D721Med (cell line): ENCODE results near the gene SH2D1A.
"Not testable (repeated sequence)": the region's sequence is repeated elsewhere in the genome, so short reads cannot be mapped to it uniquely, and the experiment has no call there.

Source experiments
- DNase-seq: peaks from one replicate; pipeline ENCODE4 v3.0.0; 2011; ENCODE audit warnings: low spot score; ENCODE audit not compliant: insufficient read length
- FAIRE-seq: peaks from 2 replicates; lab custom pipeline; 2011; peaks lifted over from hg19 to GRCh38; lab: Jason Lieb, UNC
- TF ChIP-seq, protein P1 (sequence below): IDR thresholded peaks from 2 replicates; pipeline ENCODE4 v1.5.1; 2012; ENCODE audit warnings: mild to moderate bottlenecking, control low read depth; ENCODE audit not compliant: insufficient read depth; ENCODE audit errors: missing control alignments

Gene SH2D1A

DNA sequence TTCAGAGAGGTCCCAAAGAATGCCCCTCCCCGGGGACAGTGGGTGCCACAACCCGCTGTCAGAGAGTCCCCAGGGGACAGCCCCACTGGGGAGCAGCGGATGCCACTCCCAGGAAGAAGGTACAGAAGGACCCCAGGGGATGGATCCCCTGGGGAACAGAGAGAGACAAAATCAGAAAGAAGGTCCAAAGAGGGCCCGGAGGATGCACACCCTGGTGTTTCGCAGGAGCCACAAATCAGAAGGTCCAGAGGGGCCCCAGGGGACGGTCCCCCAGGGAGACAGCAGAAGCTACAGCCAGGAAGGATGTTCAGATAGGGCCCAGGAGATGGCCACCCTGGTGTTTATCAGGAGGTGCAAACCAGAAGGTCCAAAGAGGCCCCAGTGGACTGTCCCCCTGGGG is 12.5 kb upstream of the SH2D1A start:
- TF ChIP-seq, protein P1, sequence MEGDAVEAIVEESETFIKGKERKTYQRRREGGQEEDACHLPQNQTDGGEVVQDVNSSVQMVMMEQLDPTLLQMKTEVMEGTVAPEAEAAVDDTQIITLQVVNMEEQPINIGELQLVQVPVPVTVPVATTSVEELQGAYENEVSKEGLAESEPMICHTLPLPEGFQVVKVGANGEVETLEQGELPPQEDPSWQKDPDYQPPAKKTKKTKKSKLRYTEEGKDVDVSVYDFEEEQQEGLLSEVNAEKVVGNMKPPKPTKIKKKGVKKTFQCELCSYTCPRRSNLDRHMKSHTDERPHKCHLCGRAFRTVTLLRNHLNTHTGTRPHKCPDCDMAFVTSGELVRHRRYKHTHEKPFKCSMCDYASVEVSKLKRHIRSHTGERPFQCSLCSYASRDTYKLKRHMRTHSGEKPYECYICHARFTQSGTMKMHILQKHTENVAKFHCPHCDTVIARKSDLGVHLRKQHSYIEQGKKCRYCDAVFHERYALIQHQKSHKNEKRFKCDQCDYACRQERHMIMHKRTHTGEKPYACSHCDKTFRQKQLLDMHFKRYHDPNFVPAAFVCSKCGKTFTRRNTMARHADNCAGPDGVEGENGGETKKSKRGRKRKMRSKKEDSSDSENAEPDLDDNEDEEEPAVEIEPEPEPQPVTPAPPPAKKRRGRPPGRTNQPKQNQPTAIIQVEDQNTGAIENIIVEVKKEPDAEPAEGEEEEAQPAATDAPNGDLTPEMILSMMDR = no peak
- no peak for DNase-seq
- FAIRE-seq = no peak

DNA sequence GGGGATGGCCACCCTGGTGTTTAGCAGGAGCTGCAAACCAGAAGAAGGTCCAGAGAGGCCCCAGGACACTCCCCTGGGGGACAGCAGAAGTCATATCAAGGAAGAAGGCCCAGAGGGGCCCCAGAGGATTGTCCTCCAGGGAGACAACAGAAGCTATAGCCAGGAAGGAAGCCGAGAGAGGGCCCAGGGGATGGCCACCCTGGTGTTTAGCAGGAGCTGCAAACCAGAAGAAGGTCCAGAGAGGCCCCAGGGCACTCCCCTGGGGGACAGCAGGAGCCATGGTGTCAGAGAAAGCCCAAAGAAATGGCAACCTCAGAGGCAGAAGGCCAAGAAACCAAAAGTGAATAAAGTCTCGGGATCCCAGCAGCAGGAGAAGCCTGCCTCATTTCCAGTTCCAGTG is 11.8 kb upstream of the SH2D1A start:
- not testable (repeated sequence) for DNase-seq, FAIRE-seq

- TF ChIP-seq, protein P1 = no peak
- no peak for FAIRE-seq
- no peak for DNase-seq
Observed at GRCh38 chrX:124335598-124335997, 10.8 kb upstream of the SH2D1A start.

DNA sequence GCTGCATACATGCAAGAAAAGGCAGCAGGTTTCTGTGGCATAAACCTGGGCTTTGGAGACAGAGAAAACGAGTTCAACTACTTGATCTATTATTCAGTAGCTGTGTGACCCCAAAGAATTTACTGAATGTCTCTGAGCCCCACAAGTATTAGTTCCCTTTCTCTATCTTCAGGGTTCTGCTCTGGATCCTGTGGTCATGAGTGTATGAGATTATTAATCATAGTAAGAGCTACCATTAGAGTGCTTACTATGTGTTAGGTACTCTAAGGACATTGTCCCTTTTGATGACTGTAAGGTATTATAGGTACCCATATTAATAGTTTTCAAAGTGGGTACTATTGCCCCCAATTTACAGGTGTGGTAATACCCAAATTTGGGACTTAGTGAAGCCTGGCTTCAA is 8.4 kb upstream of the SH2D1A start:
- DNase-seq (no peak), FAIRE-seq (no peak)
- TF ChIP-seq, protein P1 = no peak

DNA sequence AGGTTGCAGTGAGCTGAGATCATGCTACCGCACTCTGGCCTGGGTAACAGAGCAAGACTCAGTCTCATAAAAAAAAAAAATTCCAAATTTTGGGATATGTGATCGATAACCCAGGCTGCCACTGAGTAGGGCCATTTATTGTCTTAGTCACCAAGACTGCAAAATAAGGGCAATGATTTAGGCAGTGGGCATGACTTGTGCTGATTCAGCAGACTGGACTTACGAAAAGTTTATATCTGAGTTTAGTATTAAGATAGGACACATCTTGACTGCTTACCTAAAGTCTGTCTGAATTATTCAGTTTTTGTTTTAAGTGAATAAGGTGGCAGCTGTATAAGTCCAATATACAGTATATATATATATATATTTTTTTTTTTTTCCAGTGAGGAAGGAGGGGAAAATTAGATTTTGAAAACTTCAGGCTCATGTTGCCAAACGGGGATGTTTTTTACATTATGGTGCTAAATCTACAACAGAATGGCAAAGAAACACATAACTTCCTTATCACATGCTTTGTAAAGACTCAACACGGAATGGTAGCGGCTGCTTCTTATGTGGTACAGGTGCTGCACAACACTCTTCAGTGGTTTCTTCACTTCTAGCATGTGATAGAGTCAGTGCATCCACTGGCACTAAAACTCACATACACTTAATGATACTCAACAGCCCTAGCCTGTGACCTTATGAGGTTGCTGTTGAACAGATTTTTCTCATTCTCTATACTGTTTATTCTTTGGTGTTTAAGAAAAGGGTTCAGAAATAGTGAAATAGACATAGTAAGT is 7.4 kb upstream of the SH2D1A start:
- FAIRE-seq = no peak

DNA sequence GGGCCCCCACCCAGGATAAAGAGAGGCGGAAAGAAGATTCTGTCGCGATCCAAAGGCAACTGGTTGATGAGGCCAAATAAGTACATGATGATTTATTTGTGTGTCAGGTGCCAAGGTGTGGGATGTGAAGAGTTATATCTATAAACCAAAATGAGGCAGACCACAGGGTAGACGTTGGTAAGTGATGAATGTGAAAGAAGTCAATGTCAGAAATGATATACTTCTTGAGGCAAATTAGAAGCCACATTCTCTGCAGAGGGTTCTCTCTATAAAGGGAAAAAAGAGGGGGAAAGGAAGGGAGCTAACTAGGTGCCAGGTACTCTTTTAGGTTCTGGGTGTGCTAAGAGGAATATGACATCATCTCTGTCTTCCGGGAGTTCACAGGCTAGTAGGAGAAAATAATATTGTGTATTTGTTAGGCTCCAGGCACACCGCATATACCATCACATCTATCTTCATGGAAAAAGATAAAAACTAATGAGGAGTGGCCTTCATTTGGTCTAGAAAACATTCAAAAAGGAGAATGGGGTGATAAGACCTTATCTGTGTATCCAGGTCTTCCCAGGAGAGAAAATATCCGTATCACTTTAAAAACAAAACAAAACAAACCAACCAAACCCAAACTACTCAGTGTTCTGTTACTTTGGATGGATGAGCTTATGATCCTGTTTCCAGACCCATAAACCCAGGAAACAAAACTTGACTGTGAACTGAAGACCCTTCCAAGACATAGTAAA is 4.8 kb upstream of the SH2D1A start:
- no peak for FAIRE-seq
- no peak for DNase-seq

More for the DNA sequence above, 7.4 kb upstream of the SH2D1A start:
- TF ChIP-seq, protein P1 = no peak
- no peak for DNase-seq

GRCh38 chrX:124342174-124342867 is 4.0 kb upstream of the SH2D1A start:
- no peak for FAIRE-seq
- TF ChIP-seq, protein P1 = no peak
- no peak for DNase-seq

More for the DNA sequence above, 4.8 kb upstream of the SH2D1A start:
- TF ChIP-seq, protein P1 = no peak
